Tibial nerve (tissue), 3 donors: ENCODE results near the gene ISG20L2.

ENCODE experiments used
- CTCF ChIP-seq, 5 experiments: fragments of 200-600 bp in 3 of 5; fragments of 450-650 bp in 2 of 5; sonication (generic) in 3 of 5; IDR thresholded peaks; one replicate each; pipeline ENCODE4 v1.5.1; 2016 to 2019; ENCODE audit warnings: antibody characterized with exemption in 5 of 5, mild to moderate bottlenecking in 3 of 5, moderate library complexity in 2 of 5
- POLR2A ChIP-seq, 2 donors: fragments of 450-650 bp; IDR thresholded peaks; one replicate each; pipeline ENCODE4 v1.6.1; 2017; ENCODE audit warnings: antibody characterized with exemption in 2 of 2, mild to moderate bottlenecking in 2 of 2, moderate library complexity in 2 of 2

- TF ChIP-seq CTCF (IDR thresholded peaks at IDR 0.05) (no peak), POLR2A (IDR thresholded peaks at IDR 0.05) (no peak)
Observed at GRCh38 chr1:156707417-156708217, 20.9 kb downstream of the ISG20L2 start.
